Omental fat pad (tissue), 4 donors: Measurements from ENCODE around the gene GPD1. TPM values are rescaled to one million over a fixed set of nuclear protein-coding genes. Genes with fewer than 3 reads are reported as not detected.
A peak's percentile ranks its signal among the peaks of the same experiment; 100 is the strongest.

Source experiments
- ATAC-seq: fragments of 150-250 bp; one replicate; pipeline ENCODE4 v1.9.1; 2016; ENCODE audit warnings: mild to moderate bottlenecking, moderate library complexity; ENCODE audit not compliant: low FRiP score
- DNase-seq: peaks from one replicate; pipeline ENCODE4 v3.0.0-alpha.2; 2019; ENCODE audit warnings: low spot score
- CTCF ChIP-seq, 3 donors: fragments of 450-650 bp; IDR thresholded peaks; one replicate each; pipeline ENCODE4 v1.5.1; 2016 to 2017; ENCODE audit warnings: antibody characterized with exemption in 3 of 3, mild to moderate bottlenecking in 3 of 3, moderate library complexity in 2 of 3
- total RNA-seq, 4 donors: library from RNA; depleted of rRNA; stranded (reverse); fragments of >200 nt; gene quantifications; one replicate each; pipeline ENCODE4 v1.1.0, GENCODE V29; 2016

Gene GPD1
- total RNA-seq, 4 donors from 2014 or later = 689 to 2,989 (median 2,080) TPM

DNA sequence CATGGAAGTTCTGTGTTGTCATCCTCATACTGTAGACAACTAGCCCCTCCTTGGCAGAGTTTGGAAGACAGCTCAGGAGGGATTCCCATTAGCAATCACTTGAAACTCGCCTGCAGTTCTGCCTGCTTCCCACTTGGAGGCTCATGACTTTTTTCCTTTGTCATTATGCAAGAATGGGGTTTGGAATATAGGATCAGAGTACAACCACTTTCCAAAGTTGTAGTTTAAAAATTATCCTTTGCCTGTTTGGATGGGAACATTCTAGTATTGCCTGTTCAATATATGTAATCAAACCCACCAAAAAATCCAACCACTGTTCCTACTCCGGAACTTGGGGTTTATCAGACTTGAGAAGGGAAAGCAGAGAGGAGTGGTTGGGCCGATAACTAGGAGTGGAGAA lies 2.1 kb upstream of the GPD1 start:
- no peak for ATAC-seq
- no peak for DNase-seq
- no peak for TF ChIP-seq CTCF (IDR thresholded peaks at IDR 0.05)

DNA sequence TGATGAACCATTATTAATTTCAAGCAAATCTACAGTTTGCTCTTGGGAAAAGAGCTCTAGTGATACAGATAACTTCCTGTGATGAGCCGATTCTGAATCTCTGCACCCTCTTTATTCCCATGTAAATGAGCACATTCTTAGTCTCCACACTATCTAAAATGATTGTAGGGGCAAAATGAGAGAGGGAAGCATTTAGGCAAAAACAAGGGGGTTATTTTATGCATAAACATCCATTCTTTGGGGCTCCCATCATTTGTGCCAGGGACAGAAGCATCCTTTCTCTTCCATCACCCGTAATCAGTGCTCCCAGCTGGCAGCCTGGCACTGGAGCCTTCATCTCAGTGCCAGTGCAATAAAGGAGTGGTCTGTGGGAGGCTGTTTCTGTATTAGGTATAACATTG lies 1.7 kb upstream of the GPD1 start:
- no peak for TF ChIP-seq CTCF (IDR thresholded peaks at IDR 0.05)
- ATAC-seq (no peak), DNase-seq (no peak)

GRCh38 chr12:50102646-50103309 lies 1.0 kb upstream of the GPD1 start:
- no peak for TF ChIP-seq CTCF (IDR thresholded peaks at IDR 0.05)
- no peak for DNase-seq
- ATAC-seq = peak; percentile 41

DNA sequence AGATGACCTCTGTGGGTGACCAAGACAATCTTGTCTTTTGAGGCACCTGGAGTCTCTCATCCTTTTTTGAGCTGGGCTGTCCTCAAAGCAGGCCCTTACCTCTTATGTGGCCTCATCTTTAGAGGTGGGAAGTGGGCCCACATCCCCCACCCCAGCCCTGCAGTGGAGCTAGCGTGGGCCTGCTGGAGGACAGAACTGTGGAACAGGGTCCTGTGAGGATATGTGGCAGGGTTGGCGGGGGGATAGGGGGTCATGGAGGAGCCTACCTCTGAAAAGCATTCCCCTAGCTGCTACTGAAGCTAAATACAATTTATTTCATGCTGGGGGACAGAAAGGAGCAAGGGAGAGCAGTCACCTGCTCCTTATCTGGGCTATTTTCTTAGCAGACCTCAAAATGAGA lies 457 bp upstream of the GPD1 start:
- DNase-seq (no peak), ATAC-seq (no peak)
- no peak for TF ChIP-seq CTCF (IDR thresholded peaks at IDR 0.05)

- ATAC-seq = no peak
- DNase-seq = no peak
- TF ChIP-seq CTCF (IDR thresholded peaks at IDR 0.05) = no peak
Observed at GRCh38 chr12:50104417-50105366, 884 bp downstream of the GPD1 start.

DNA sequence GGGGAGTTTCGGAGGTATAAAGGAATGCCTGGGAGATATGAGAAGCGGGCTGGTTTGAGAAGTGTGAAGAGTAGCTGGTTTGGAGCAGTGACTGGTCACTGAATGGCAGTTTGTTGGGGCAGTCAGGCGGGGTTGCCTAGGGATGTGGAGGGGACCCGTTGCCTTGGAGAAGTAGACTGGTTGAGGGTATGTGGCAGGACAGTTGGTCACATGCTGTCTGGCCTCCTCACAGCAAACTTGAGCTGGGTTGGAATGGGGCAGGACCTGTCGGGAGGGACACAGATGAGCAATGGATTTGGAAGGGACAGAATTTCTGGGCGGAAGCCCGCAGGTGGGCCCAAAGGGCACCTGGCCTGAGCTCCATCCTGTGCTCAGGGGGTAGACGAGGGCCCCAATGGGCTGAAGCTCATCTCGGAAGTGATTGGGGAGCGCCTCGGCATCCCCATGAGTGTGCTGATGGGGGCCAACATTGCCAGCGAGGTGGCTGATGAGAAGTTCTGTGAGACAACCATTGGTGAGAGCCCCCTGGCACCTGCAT lies 2.2 kb downstream of the GPD1 start:
- DNase-seq (no peak), ATAC-seq (no peak)
- TF ChIP-seq CTCF (IDR thresholded peaks at IDR 0.05) = no peak
